GM12873 (cell line): Measurements from ENCODE around the gene FHIT.

Experiments
- CTCF ChIP-seq: IDR thresholded peaks from 2 replicates; pipeline ENCODE4 v1.5.1; 2012; ENCODE audit warnings: low read depth, mild to moderate bottlenecking, moderate library complexity, low read length, control low read depth; ENCODE audit not compliant: insufficient read depth; ENCODE audit errors: missing control alignments

Gene FHIT

GRCh38 chr3:61111825-61112224, 139.4 kb downstream of the FHIT start:
- no peak for TF ChIP-seq CTCF

GRCh38 chr3:61110576-61110975, 140.7 kb downstream of the FHIT start:
- no peak for TF ChIP-seq CTCF

GRCh38 chr3:61108247-61109019, 142.8 kb downstream of the FHIT start:
- no peak for TF ChIP-seq CTCF

- no peak for TF ChIP-seq CTCF
These were observed 156.6 kb downstream of the FHIT start for GRCh38 chr3:61094608-61095007.

- TF ChIP-seq CTCF = no peak
These were observed 157.9 kb downstream of the FHIT start for GRCh38 chr3:61093364-61093763.

- no peak for TF ChIP-seq CTCF
These were observed 158.4 kb downstream of the FHIT start for GRCh38 chr3:61092870-61093269.

- TF ChIP-seq CTCF = no peak
These were observed 160.7 kb downstream of the FHIT start for GRCh38 chr3:61090389-61091169.
